ENCODE data around the gene RASA4B.

Gene RASA4B

GRCh38 chr7:102446387-102447156 lies 71.0 kb downstream of the RASA4B start:
- peaks cover 4% of the 10 kb centered on the region for H3K4me1 ChIP-seq (ENCODE audit: control insufficient read depth, insufficient read depth, low read length)
- no peak overlapping the region for H3K4me3 ChIP-seq (ENCODE audit: low read length)
- H3K36me3 ChIP-seq (ENCODE audit: control insufficient read depth, insufficient read depth, low read length, severe bottlenecking): peaks cover 13% of the 10 kb centered on the region
- no peaks in the 10 kb centered on the region for H3K27me3 ChIP-seq (replicated peaks; ENCODE audit: control insufficient read depth, insufficient read depth, low read length)
- no peaks in the 10 kb centered on the region for H3K9me3 ChIP-seq (ENCODE audit: control insufficient read depth, low read length)
- no peak overlapping the region for H3K9ac ChIP-seq (ENCODE audit: low read length)
- no peak for DNase-seq (ENCODE audit: low read depth)

GRCh38 chr7:102445674-102446071 lies 71.9 kb downstream of the RASA4B start:
- Histone ChIP-seq H3K27me3 (replicated peaks; ENCODE audit: control insufficient read depth, insufficient read depth, low read length) (no peaks in the 10 kb centered on the region), H3K4me1 (ENCODE audit: control insufficient read depth, insufficient read depth, low read length) (peaks cover under 1% of the 10 kb centered on the region), H3K9ac (ENCODE audit: low read length) (no peak overlapping the region), H3K4me3 (ENCODE audit: low read length) (no peak overlapping the region), H3K36me3 (ENCODE audit: control insufficient read depth, insufficient read depth, low read length, severe bottlenecking) (peaks cover 13% of the 10 kb centered on the region), H3K9me3 (ENCODE audit: control insufficient read depth, low read length) (no peaks in the 10 kb centered on the region)
- DNase-seq (ENCODE audit: low read depth): no peak

GRCh38 chr7:102444961-102445673 lies 72.5 kb downstream of the RASA4B start:
- H3K9ac ChIP-seq (ENCODE audit: low read length): no peak overlapping the region
- peaks cover 6% of the 10 kb centered on the region for H3K4me1 ChIP-seq (ENCODE audit: control insufficient read depth, insufficient read depth, low read length)
- no peaks in the 10 kb centered on the region for H3K27me3 ChIP-seq (replicated peaks; ENCODE audit: control insufficient read depth, insufficient read depth, low read length)
- H3K9me3 ChIP-seq (ENCODE audit: control insufficient read depth, low read length): no peaks in the 10 kb centered on the region
- peaks cover 13% of the 10 kb centered on the region for H3K36me3 ChIP-seq (ENCODE audit: control insufficient read depth, insufficient read depth, low read length, severe bottlenecking)
- no peak for DNase-seq (ENCODE audit: low read depth)
- H3K4me3 ChIP-seq (ENCODE audit: low read length): no peak overlapping the region

GRCh38 chr7:102439963-102440795 lies 77.4 kb downstream of the RASA4B start:
- Histone ChIP-seq H3K9ac (ENCODE audit: low read length) (no peak overlapping the region), H3K27me3 (replicated peaks; ENCODE audit: control insufficient read depth, insufficient read depth, low read length) (no peaks in the 10 kb centered on the region), H3K4me3 (ENCODE audit: low read length) (peak overlapping the region; percentile 33), H3K4me1 (ENCODE audit: control insufficient read depth, insufficient read depth, low read length) (peaks cover 10% of the 10 kb centered on the region), H3K36me3 (ENCODE audit: control insufficient read depth, insufficient read depth, low read length, severe bottlenecking) (peaks cover 8% of the 10 kb centered on the region), H3K9me3 (ENCODE audit: control insufficient read depth, low read length) (no peaks in the 10 kb centered on the region)
- peak; percentile 87 for DNase-seq (ENCODE audit: low read depth)

GRCh38 chr7:102436118-102436517 lies 81.5 kb downstream of the RASA4B start:
- H3K9me3 ChIP-seq (ENCODE audit: control insufficient read depth, low read length): no peaks in the 10 kb centered on the region
- H3K9ac ChIP-seq (ENCODE audit: low read length): no peak overlapping the region
- no peak overlapping the region for H3K4me3 ChIP-seq (ENCODE audit: low read length)
- H3K4me1 ChIP-seq (ENCODE audit: control insufficient read depth, insufficient read depth, low read length): peaks cover 15% of the 10 kb centered on the region
- H3K27me3 ChIP-seq (replicated peaks; ENCODE audit: control insufficient read depth, insufficient read depth, low read length): no peaks in the 10 kb centered on the region
- H3K36me3 ChIP-seq (ENCODE audit: control insufficient read depth, insufficient read depth, low read length, severe bottlenecking): peaks cover 4% of the 10 kb centered on the region
- DNase-seq (ENCODE audit: low read depth): no peak

GRCh38 chr7:102434039-102434486 lies 83.5 kb downstream of the RASA4B start:
- DNase-seq (ENCODE audit: low read depth): no peak
- H3K9me3 ChIP-seq (ENCODE audit: control insufficient read depth, low read length): no peaks in the 10 kb centered on the region

GRCh38 chr7:102433219-102434038 lies 84.1 kb downstream of the RASA4B start, which contains the start of gene ORAI2:
ORAI2 (plus strand) TSS chr7:102433575; CDS start chr7:102438957, 5,382 bp downstream.
- Histone ChIP-seq H3K36me3 (ENCODE audit: control insufficient read depth, insufficient read depth, low read length, severe bottlenecking) (no peaks in the 10 kb centered on the region), H3K9ac (ENCODE audit: low read length) (peak within 1 kb of the TSS; percentile 87), H3K9me3 (ENCODE audit: control insufficient read depth, low read length) (no peaks in the 10 kb centered on the region), H3K4me1 (ENCODE audit: control insufficient read depth, insufficient read depth, low read length) (peaks cover 6% of the 10 kb centered on the region), H3K27me3 (replicated peaks; ENCODE audit: control insufficient read depth, insufficient read depth, low read length) (no peaks in the 10 kb centered on the region), H3K4me3 (ENCODE audit: low read length) (peak within 1 kb of the TSS; percentile 82)
- DNase-seq (ENCODE audit: low read depth): peak; percentile 91

More at GRCh38 chr7:102434039-102434486, 83.5 kb downstream of the RASA4B start:
- Histone ChIP-seq H3K9ac (ENCODE audit: low read length) (peak overlapping the region; percentile 87), H3K36me3 (ENCODE audit: control insufficient read depth, insufficient read depth, low read length, severe bottlenecking) (peaks cover 2% of the 10 kb centered on the region), H3K4me1 (ENCODE audit: control insufficient read depth, insufficient read depth, low read length) (peaks cover 6% of the 10 kb centered on the region), H3K4me3 (ENCODE audit: low read length) (peak overlapping the region; percentile 82), H3K27me3 (replicated peaks; ENCODE audit: control insufficient read depth, insufficient read depth, low read length) (no peaks in the 10 kb centered on the region)
